IMR-90 (cell line): Measurements from ENCODE around the gene CMKLR1. TPM values are rescaled to one million over a fixed set of nuclear protein-coding genes. Genes with fewer than 3 reads are reported as not detected.

Source experiments
- ATAC-seq: fragments of 200-7000 bp; cut with Tn5 transposase; 2 replicates; pipeline ENCODE4 v1.9.1; 2020; ENCODE audit warnings: low read depth, mild to moderate bottlenecking, moderate library complexity
- BruUV-seq: library from RNA; stranded (reverse); fragments of 400-500 nt; replicated peaks from 2 replicates; lab custom pipeline; 2021; lab: Mats Ljungman, UMichigan
- CTCF ChIA-PET: fragments of 300-600 bp; formaldehyde crosslinking; extraction: SDS; loops from one replicate; lab custom pipeline; 2021; ENCODE audit warnings: antibody characterized with exemption; lab: Yijun Ruan, JAX
- POLR2A ChIA-PET: fragments of 300-600 bp; sonication (Branson Sonifier 250); formaldehyde crosslinking; loops from one replicate; lab custom pipeline; 2022; ENCODE audit warnings: antibody characterized with exemption; ENCODE audit not compliant: unreplicated experiment; lab: Charles Lee
- DNase-seq: peaks from one replicate; pipeline ENCODE4 v3.0.0; 2013
- H2AFZ ChIP-seq: replicated peaks from 2 replicates; pipeline ENCODE3; 2013; ENCODE audit warnings: low read length, mild to moderate bottlenecking; ENCODE audit not compliant: poor library complexity
- H2AK5ac ChIP-seq: 2 replicates; pipeline ENCODE4 v1.6.1; 2013; ENCODE audit warnings: low read depth, low read length, inconsistent platforms
- H2AK9ac ChIP-seq: replicated peaks from 2 replicates; pipeline ENCODE3; 2013; ENCODE audit warnings: mild to moderate bottlenecking, low read depth, low read length, moderate library complexity; ENCODE audit not compliant: poor library complexity
- H2BK120ac ChIP-seq: 2 replicates; pipeline ENCODE4 v1.6.1; 2013; ENCODE audit warnings: low read depth, low read length, inconsistent platforms
- H2BK15ac ChIP-seq: 3 replicates; pipeline ENCODE4 v1.6.1; 2013; ENCODE audit warnings: low read depth, low read length, inconsistent platforms
- H2BK20ac ChIP-seq: 2 replicates; pipeline ENCODE4 v1.6.1; 2013; ENCODE audit warnings: low read depth, mild to moderate bottlenecking, inconsistent platforms, low read length, moderate library complexity
- H2BK5ac ChIP-seq: 2 replicates; pipeline ENCODE4 v1.6.1; 2013; ENCODE audit warnings: mild to moderate bottlenecking, low read depth, low read length, inconsistent platforms; ENCODE audit not compliant: poor library complexity, severe bottlenecking
- H3K14ac ChIP-seq: replicated peaks from 2 replicates; pipeline ENCODE4 v1.6.1; 2013; ENCODE audit warnings: low read depth, low read length, inconsistent platforms
- H3K18ac ChIP-seq: 2 replicates; pipeline ENCODE4 v1.6.1; 2013; ENCODE audit warnings: low read depth, low read length, control low read depth
- H3K23ac ChIP-seq: 2 replicates; pipeline ENCODE4 v1.6.1; 2013; ENCODE audit warnings: low read depth, low read length, inconsistent platforms
- H3K27ac ChIP-seq: 2 replicates; pipeline ENCODE4 v1.5.1; 2013; ENCODE audit warnings: mild to moderate bottlenecking, control low read depth, low read length; ENCODE audit not compliant: insufficient read depth
- H3K27me3 ChIP-seq: 2 replicates; pipeline ENCODE4 v1.6.1; 2013; ENCODE audit warnings: low read length; ENCODE audit not compliant: control insufficient read depth, insufficient read depth
- H3K36me3 ChIP-seq: 2 replicates; pipeline ENCODE4 v1.6.1; 2013; ENCODE audit warnings: low read length, mixed read lengths; ENCODE audit not compliant: control insufficient read depth, insufficient read depth
- H3K4ac ChIP-seq: 2 replicates; pipeline ENCODE4 v1.6.1; 2013; ENCODE audit warnings: low read depth, low read length, inconsistent platforms
- H3K4me1 ChIP-seq: 2 replicates; pipeline ENCODE4 v1.6.1; 2013; ENCODE audit warnings: low read length, mixed read lengths; ENCODE audit not compliant: control insufficient read depth, insufficient read depth
- H3K4me2 ChIP-seq: 2 replicates; pipeline ENCODE4 v1.6.1; 2013; ENCODE audit warnings: low read depth, mild to moderate bottlenecking, control low read depth, low read length, moderate library complexity
- H3K4me3 ChIP-seq: 2 replicates; pipeline ENCODE4 v1.5.1; 2013; ENCODE audit warnings: low read depth, mild to moderate bottlenecking, control low read depth, low read length, moderate library complexity; ENCODE audit not compliant: insufficient read depth
- H3K56ac ChIP-seq: 2 replicates; pipeline ENCODE4 v1.6.1; 2013; ENCODE audit warnings: low read length, inconsistent platforms; ENCODE audit not compliant: insufficient read depth; ENCODE audit errors: extremely low read depth
- H3K79me1 ChIP-seq, 2 experiments: 2 replicates each; pipeline ENCODE4 v1.6.1; 2013; ENCODE audit warnings: low read length in 2 of 2, inconsistent platforms in 1 of 2, low read depth in 1 of 2
- H3K9ac ChIP-seq: 2 replicates; pipeline ENCODE4 v1.6.1; 2013; ENCODE audit warnings: low read depth, low read length, control low read depth
- H3K9me1 ChIP-seq: 2 replicates; pipeline ENCODE4 v1.6.1; 2013; ENCODE audit warnings: low read length, inconsistent platforms; ENCODE audit not compliant: insufficient read depth
- H3K9me3 ChIP-seq: 2 replicates; pipeline ENCODE4 v1.6.1; 2013; ENCODE audit warnings: low read length; ENCODE audit not compliant: control insufficient read depth, insufficient read depth
- H4K20me1 ChIP-seq: 2 replicates; pipeline ENCODE4 v1.6.1; 2013; ENCODE audit warnings: low read length, inconsistent platforms; ENCODE audit not compliant: insufficient read depth
- H4K5ac ChIP-seq: 2 replicates; pipeline ENCODE4 v1.6.1; 2013; ENCODE audit warnings: mild to moderate bottlenecking, low read depth, low read length, control low read depth
- H4K8ac ChIP-seq, 2 experiments: 2 replicates each; pipeline ENCODE4 v1.6.1; 2013; ENCODE audit warnings: low read depth in 2 of 2, low read length in 2 of 2, control low read depth in 1 of 2, inconsistent platforms in 1 of 2
- H4K91ac ChIP-seq: 2 replicates; pipeline ENCODE4 v1.6.1; 2013; ENCODE audit warnings: low read depth, low read length, inconsistent platforms; ENCODE audit not compliant: insufficient read depth
- BHLHE40 ChIP-seq: fragments of 150-350 bp; IDR thresholded peaks from 2 replicates; pipeline ENCODE4 v1.6.1; 2016; ENCODE audit warnings: mild to moderate bottlenecking, low read depth, low read length
- CEBPB ChIP-seq: IDR thresholded peaks from 2 replicates; pipeline ENCODE4 v1.6.1; 2012; ENCODE audit warnings: low read depth, low read length, improper control_type of control experiment
- CHD1 ChIP-seq: IDR thresholded peaks from 2 replicates; pipeline ENCODE4 v1.6.1; 2012; ENCODE audit warnings: low read depth, low read length, improper control_type of control experiment
- CTCF ChIP-seq: conservative IDR thresholded peaks from 2 replicates; pipeline ENCODE4 v1.5.1; 2012; ENCODE audit warnings: mild to moderate bottlenecking, low read depth, low read length, improper control_type of control experiment
- ELK1 ChIP-seq: fragments of 150-350 bp; IDR thresholded peaks from 2 replicates; pipeline ENCODE4 v1.6.1; 2016; ENCODE audit warnings: low read depth, mild to moderate bottlenecking, low read length, moderate library complexity, borderline replicate concordance
- FOS ChIP-seq: fragments of 150-350 bp; IDR thresholded peaks from 2 replicates; pipeline ENCODE4 v1.6.1; 2016; ENCODE audit warnings: low read depth, low read length
- MAFK ChIP-seq: IDR thresholded peaks from 2 replicates; pipeline ENCODE4 v1.6.1; 2012; ENCODE audit warnings: low read depth, low read length, improper control_type of control experiment
- MAZ ChIP-seq: IDR thresholded peaks from 2 replicates; pipeline ENCODE4 v1.6.1; 2012; ENCODE audit warnings: low read depth, mild to moderate bottlenecking, low read length, improper control_type of control experiment, moderate library complexity, borderline replicate concordance
- MXI1 ChIP-seq: IDR thresholded peaks from 2 replicates; pipeline ENCODE4 v1.6.1; 2012; ENCODE audit warnings: low read depth, mild to moderate bottlenecking, low read length, moderate library complexity, borderline replicate concordance
- NFE2L2 ChIP-seq: fragments of 150-350 bp; IDR thresholded peaks from 2 replicates; pipeline ENCODE4 v1.6.1; 2016; ENCODE audit warnings: low read depth, mild to moderate bottlenecking, low read length
- POLR2A ChIP-seq: IDR thresholded peaks from 2 replicates; pipeline ENCODE4 v1.6.1; 2012; ENCODE audit warnings: mild to moderate bottlenecking, low read depth, low read length
- RAD21 ChIP-seq: IDR thresholded peaks from 2 replicates; pipeline ENCODE4 v1.6.1; 2012; ENCODE audit warnings: low read length, improper control_type of control experiment
- RCOR1 ChIP-seq: IDR thresholded peaks from 2 replicates; pipeline ENCODE4 v1.6.1; 2012; ENCODE audit warnings: mild to moderate bottlenecking, low read length, improper control_type of control experiment; ENCODE audit not compliant: insufficient replicate concordance
- RFX5 ChIP-seq: IDR thresholded peaks from 2 replicates; pipeline ENCODE4 v1.8.0; 2012; ENCODE audit warnings: low read depth, mild to moderate bottlenecking, low read length, moderate library complexity
- SMC3 ChIP-seq: fragments of 150-350 bp; IDR thresholded peaks from 2 replicates; pipeline ENCODE4 v1.6.1; 2016; ENCODE audit warnings: low read depth, mild to moderate bottlenecking, antibody characterized with exemption, low read length, moderate library complexity
- USF2 ChIP-seq: fragments of 150-350 bp; IDR thresholded peaks from 2 replicates; pipeline ENCODE4 v1.6.1; 2017; ENCODE audit warnings: mild to moderate bottlenecking, antibody characterized with exemption, low read length, low read depth
- WGBS, 2 experiments: methylation state at CpG; one replicate each; pipeline versions ENCODE4 v1.1.5 to v1.1.7; 2013; ENCODE audit warnings: missing lambda C conversion rate in 2 of 2; ENCODE audit not compliant: insufficient read length in 1 of 2; ENCODE audit errors: extremely low coverage in 2 of 2; 5-methylcytosine and 5-hydroxymethylcytosine counted together
- dilution Hi-C: fragments of 300-500 bp; cut with HindIII; formaldehyde crosslinking; loops from one replicate; pipeline ENCODE4 v1.14.3; 2018; ENCODE audit warnings: low sequenced_read_pairs; ENCODE audit not compliant: unreplicated experiment
- in situ Hi-C: fragments of 300-500 bp; cut with MboI; formaldehyde crosslinking; loops from 3 replicates; pipeline ENCODE4 v1.14.3; 2019; ENCODE audit warnings: low sequenced_read_pairs, inconsistent platforms, mixed read lengths
- intact Hi-C: fragments of 100-400 bp; cut with micrococcal nuclease; formaldehyde crosslinking; loops from 2 replicates; pipeline ENCODE4 v1.10.0; 2022
- polyA plus RNA-seq, 3 experiments: library from polyadenylated mRNA; depleted of rRNA; stranded (reverse); fragments of >200 nt; gene quantifications; 2 replicates each; pipeline ENCODE4 v1.2.3, GENCODE V29; 2012; ENCODE audit warnings: low replicate concordance in 1 of 3
- total RNA-seq: library from RNA; depleted of rRNA; stranded (reverse); fragments of >200 nt; gene quantifications from 2 replicates; pipeline ENCODE4 v1.2.3, GENCODE V29; 2012

The CMKLR1 gene
- total and polyA plus RNA-seq, 2 of the 4 experiments (the other 2 are of a cell fraction), result not detected

GRCh38 chr12:108239378-108239777 is 99.7 kb downstream of the CMKLR1 start:
- Histone ChIP-seq H2AFZ (no peak overlapping the region), H2BK5ac (no peak overlapping the region), H2AK9ac (no peak overlapping the region), H4K91ac (no peak overlapping the region), H4K5ac (no peak overlapping the region), H3K9me3 (no peaks in the 10 kb centered on the region), H3K27me3 (no peaks in the 10 kb centered on the region), H3K4me2 (no peak overlapping the region), H3K4ac (no peak overlapping the region), H3K9me1 (no peaks in the 10 kb centered on the region), H3K56ac (no peak overlapping the region), H3K23ac (no peak overlapping the region), H3K4me3 (no peak overlapping the region), H2AK5ac (no peak overlapping the region), H2BK15ac (no peak overlapping the region), H4K20me1 (no peaks in the 10 kb centered on the region), H2BK20ac (no peak overlapping the region), H3K18ac (no peak overlapping the region), H2BK120ac (no peak overlapping the region), H3K9ac (no peak overlapping the region), H3K4me1 (no peaks in the 10 kb centered on the region), H3K79me1 (no peaks in the 10 kb centered on the region), H3K36me3 (no peaks in the 10 kb centered on the region), H3K14ac (no peak overlapping the region), H3K27ac (no peak overlapping the region), H4K8ac (no peak overlapping the region)
- in situ Hi-C loops, result no loop called here
- intact Hi-C loops, result no loop called here
- BruUV-seq, result no TSS peak
- ATAC-seq, result no peak
- ChIA-PET CTCF (no interaction called here), POLR2A (no interaction called here)
- no peak for TF ChIP-seq MAZ
- TF ChIP-seq RFX5, result no peak
- no peak for TF ChIP-seq FOS
- TF ChIP-seq RAD21, result no peak
- no peak for TF ChIP-seq CTCF
- TF ChIP-seq MXI1, result no peak
- no peak for TF ChIP-seq NFE2L2
- no peak for TF ChIP-seq SMC3
- TF ChIP-seq POLR2A, result no peak
- no peak for TF ChIP-seq RCOR1
- no peak for TF ChIP-seq ELK1
- TF ChIP-seq USF2, result no peak
- TF ChIP-seq BHLHE40, result no peak
- TF ChIP-seq CHD1, result no peak
- TF ChIP-seq CEBPB, result no peak
- TF ChIP-seq MAFK, result no peak
- no peak for DNase-seq
- dilution Hi-C loops, result no loop called here
- 40% methylated on average over 1 of the region's 2 CpGs; no CpG with 5 or more reads in 1 of the 2 experiments for WGBS, 2 experiments
